ENCODE results near the gene METTL6. TPM values are rescaled to one million over a fixed set of nuclear protein-coding genes. Genes with fewer than 3 reads are reported as not detected.

Gene METTL6
- total RNA-seq, 1 donor from 2014 or later = 16.0 TPM

- H3K36me3 Mint-ChIP-seq (ENCODE audit: low read depth, unreplicated experiment) = peaks cover 11% of the 10 kb centered on the region
- no peak for DNase-seq (ENCODE audit: low spot score)
- H3K4me3 Mint-ChIP-seq (ENCODE audit: unreplicated experiment) = no peak overlapping the region
- no peak overlapping the region for H3K27ac Mint-ChIP-seq (ENCODE audit: unreplicated experiment)
- H3K27me3 Mint-ChIP-seq (ENCODE audit: unreplicated experiment) = no peaks in the 10 kb centered on the region
- TF ChIP-seq CTCF (IDR thresholded peaks at IDR 0.05; ENCODE audit: unreplicated experiment) = no peak
- no peaks in the 10 kb centered on the region for H3K9me3 Mint-ChIP-seq (ENCODE audit: unreplicated experiment)
- no peaks in the 10 kb centered on the region for H3K4me1 Mint-ChIP-seq (ENCODE audit: unreplicated experiment)
These were observed 18.1 kb downstream of the METTL6 start for GRCh38 chr3:15409239-15409638.

- Mint-ChIP-seq H3K4me1 (ENCODE audit: unreplicated experiment) (no peaks in the 10 kb centered on the region), H3K27me3 (ENCODE audit: unreplicated experiment) (peaks cover 4% of the 10 kb centered on the region)
- DNase-seq (ENCODE audit: low spot score) = peak; percentile 21
These were observed 21.8 kb downstream of the METTL6 start for GRCh38 chr3:15405448-15406050.

GRCh38 chr3:15404767-15405166 is 22.6 kb downstream of the METTL6 start:
- Mint-ChIP-seq H3K36me3 (ENCODE audit: low read depth, unreplicated experiment) (no peaks in the 10 kb centered on the region), H3K27ac (ENCODE audit: unreplicated experiment) (no peak overlapping the region), H3K4me1 (ENCODE audit: unreplicated experiment) (no peaks in the 10 kb centered on the region), H3K9me3 (ENCODE audit: unreplicated experiment) (no peaks in the 10 kb centered on the region), H3K27me3 (ENCODE audit: unreplicated experiment) (peaks cover 4% of the 10 kb centered on the region), H3K4me3 (ENCODE audit: unreplicated experiment) (no peak overlapping the region)
- TF ChIP-seq CTCF (IDR thresholded peaks at IDR 0.05; ENCODE audit: unreplicated experiment) = no peak
- DNase-seq (ENCODE audit: low spot score) = no peak

More at GRCh38 chr3:15405448-15406050, 21.8 kb downstream of the METTL6 start:
- no peaks in the 10 kb centered on the region for H3K36me3 Mint-ChIP-seq (ENCODE audit: low read depth, unreplicated experiment)
- H3K4me3 Mint-ChIP-seq (ENCODE audit: unreplicated experiment) = no peak overlapping the region
- H3K9me3 Mint-ChIP-seq (ENCODE audit: unreplicated experiment) = no peaks in the 10 kb centered on the region
- no peak overlapping the region for H3K27ac Mint-ChIP-seq (ENCODE audit: unreplicated experiment)
- TF ChIP-seq CTCF (IDR thresholded peaks at IDR 0.05; ENCODE audit: unreplicated experiment) = peak; percentile 44

- DNase-seq (ENCODE audit: low spot score) = no peak
- Mint-ChIP-seq H3K36me3 (ENCODE audit: low read depth, unreplicated experiment) (no peaks in the 10 kb centered on the region), H3K4me3 (ENCODE audit: unreplicated experiment) (no peak overlapping the region), H3K9me3 (ENCODE audit: unreplicated experiment) (no peaks in the 10 kb centered on the region), H3K4me1 (ENCODE audit: unreplicated experiment) (no peaks in the 10 kb centered on the region), H3K27me3 (ENCODE audit: unreplicated experiment) (peaks cover 4% of the 10 kb centered on the region), H3K27ac (ENCODE audit: unreplicated experiment) (no peak overlapping the region)
- TF ChIP-seq CTCF (IDR thresholded peaks at IDR 0.05; ENCODE audit: unreplicated experiment) = no peak
These were observed 23.4 kb downstream of the METTL6 start for GRCh38 chr3:15403965-15404364.

GRCh38 chr3:15403495-15403894 is 23.8 kb downstream of the METTL6 start:
- Mint-ChIP-seq H3K4me1 (ENCODE audit: unreplicated experiment) (no peaks in the 10 kb centered on the region), H3K27me3 (ENCODE audit: unreplicated experiment) (peaks cover 4% of the 10 kb centered on the region), H3K9me3 (ENCODE audit: unreplicated experiment) (no peaks in the 10 kb centered on the region), H3K27ac (ENCODE audit: unreplicated experiment) (no peak overlapping the region), H3K4me3 (ENCODE audit: unreplicated experiment) (no peak overlapping the region), H3K36me3 (ENCODE audit: low read depth, unreplicated experiment) (no peaks in the 10 kb centered on the region)
- TF ChIP-seq CTCF (IDR thresholded peaks at IDR 0.05; ENCODE audit: unreplicated experiment) = no peak
- no peak for DNase-seq (ENCODE audit: low spot score)

All from endothelial cell (in vitro differentiated cells).